Body of pancreas (tissue), 4 donors: ENCODE results near the gene NBEAL2.

ENCODE experiments used
- CTCF ChIP-seq, 7 experiments: fragments of 450-650 bp in 4 of 7; fragments of 200-600 bp in 3 of 7; sonication (generic) in 3 of 7; IDR thresholded peaks; one replicate each; pipeline ENCODE4 v1.5.1; 2016 to 2019; ENCODE audit warnings: antibody characterized with exemption in 7 of 7
- POLR2A ChIP-seq, 3 donors: fragments of 450-650 bp; IDR thresholded peaks; one replicate each; pipeline ENCODE4 v1.6.1; 2016; ENCODE audit warnings: antibody characterized with exemption in 3 of 3, mild to moderate bottlenecking in 2 of 3

- no peak for TF ChIP-seq CTCF (IDR thresholded peaks at IDR 0.05)
- no peak for TF ChIP-seq POLR2A (IDR thresholded peaks at IDR 0.05)
Observed at GRCh38 chr3:46972396-46972795, 7.1 kb upstream of the NBEAL2 start.
